Keratinocyte (primary cell): ENCODE data around the gene DACH1. TPM values are rescaled to one million over a fixed set of nuclear protein-coding genes. Genes with fewer than 3 reads are reported as not detected.

Experiments
- DNase-seq: peaks from one replicate; pipeline ENCODE4 v3.0.0-alpha.2; 2011; ENCODE audit warnings: low read depth, missing footprints, low spot score
- FAIRE-seq: peaks from 2 replicates; lab custom pipeline; 2011; peaks lifted over from hg19 to GRCh38; lab: Jason Lieb, UNC
- H2AFZ ChIP-seq: 2 replicates; pipeline ENCODE4 v1.6.0; 2012; ENCODE audit warnings: low read length, control low read depth, inconsistent platforms; ENCODE audit not compliant: control insufficient read depth
- H3K27ac ChIP-seq: 2 replicates; pipeline ENCODE4 v1.5.1; 2011; ENCODE audit warnings: low read length; ENCODE audit not compliant: control insufficient read depth, insufficient read depth
- H3K27me3 ChIP-seq: 3 replicates; pipeline ENCODE4 v1.6.0; 2011; ENCODE audit warnings: low read length; ENCODE audit not compliant: control insufficient read depth, insufficient read depth; ENCODE audit errors: extremely low read depth
- H3K36me3 ChIP-seq, 2 experiments: 2 replicates in 1 of 2; 3 replicates in 1 of 2; pipeline ENCODE4 v1.5.1; 2011; ENCODE audit warnings: low read length in 2 of 2, mild to moderate bottlenecking in 1 of 2; ENCODE audit not compliant: control insufficient read depth in 2 of 2, insufficient read depth in 2 of 2; ENCODE audit errors: extremely low read depth in 1 of 2
- H3K4me1 ChIP-seq: 3 replicates; pipeline ENCODE4 v1.5.1; 2011; ENCODE audit warnings: low read length; ENCODE audit not compliant: control insufficient read depth, insufficient read depth; ENCODE audit errors: extremely low read depth
- H3K4me2 ChIP-seq: 3 replicates; pipeline ENCODE4 v1.6.0; 2011; ENCODE audit warnings: low read depth, low read length; ENCODE audit not compliant: control insufficient read depth, insufficient read depth; ENCODE audit errors: extremely low read depth
- H3K4me3 ChIP-seq, 3 experiments: fragments of 200-600 bp in 1 of 3; sonication (generic) in 1 of 3; 2 replicates in 2 of 3; 3 replicates in 1 of 3; pipeline ENCODE4 v1.5.1; 2011 to 2016; ENCODE audit warnings: low read length in 3 of 3, mild to moderate bottlenecking in 3 of 3, control low read depth in 2 of 3, inconsistent platforms in 1 of 3, low read depth in 1 of 3, mixed read lengths in 1 of 3, mixed run types in 1 of 3, moderate library complexity in 1 of 3; ENCODE audit not compliant: control insufficient read depth in 2 of 3, insufficient read depth in 2 of 3; ENCODE audit errors: extremely low read depth in 1 of 3
- H3K79me2 ChIP-seq: 2 replicates; pipeline ENCODE4 v1.6.0; 2012; ENCODE audit warnings: low read length; ENCODE audit not compliant: control insufficient read depth, insufficient read depth
- H3K9ac ChIP-seq: 3 replicates; pipeline ENCODE4 v1.6.0; 2011; ENCODE audit warnings: low read length; ENCODE audit not compliant: control insufficient read depth, insufficient read depth; ENCODE audit errors: extremely low read depth
- H3K9me1 ChIP-seq: 3 replicates; pipeline ENCODE4 v1.6.0; 2011; ENCODE audit warnings: low read length; ENCODE audit not compliant: control insufficient read depth, insufficient read depth; ENCODE audit errors: extremely low read depth
- H3K9me3 ChIP-seq: 2 replicates; pipeline ENCODE4 v1.5.1; 2012; ENCODE audit warnings: low read depth, low read length; ENCODE audit not compliant: control insufficient read depth
- H4K20me1 ChIP-seq: 3 replicates; pipeline ENCODE4 v1.6.0; 2011; ENCODE audit warnings: low read length; ENCODE audit not compliant: control insufficient read depth, insufficient read depth; ENCODE audit errors: extremely low read depth
- CTCF ChIP-seq, 3 experiments: IDR thresholded peaks in 1 of 3; conservative IDR thresholded peaks in 1 of 3; optimal IDR thresholded peaks in 1 of 3; 2 replicates in 2 of 3; 3 replicates in 1 of 3; pipeline versions ENCODE3 to v1.5.1; 2011; ENCODE audit warnings: low read length in 3 of 3, mild to moderate bottlenecking in 3 of 3, moderate library complexity in 2 of 3, control low read depth in 1 of 3, inconsistent platforms in 1 of 3; ENCODE audit not compliant: insufficient read depth in 2 of 3; ENCODE audit errors: extremely low read depth in 1 of 3
- EZH2 ChIP-seq: IDR thresholded peaks from one replicate; pipeline ENCODE4 v1.6.1; 2012; ENCODE audit warnings: inconsistent platforms, mild to moderate bottlenecking, low read length, moderate library complexity
- dilution Hi-C: fragments of 300-500 bp; cut with MboI; formaldehyde crosslinking; loops from one replicate; pipeline ENCODE4 v1.7.0; 2020; ENCODE audit warnings: low sequenced_read_pairs; ENCODE audit not compliant: extremely low pct_ligation_motif_present
- polyA plus RNA-seq, 5 experiments: library from polyadenylated mRNA; depleted of rRNA in 3 of 5; stranded (reverse) in 3 of 5; stranded (forward) in 1 of 5; unstranded in 1 of 5; fragments of >200 nt; gene quantifications; 1 replicate in 1 of 5; 2 replicates in 3 of 5; 3 replicates in 1 of 5; pipeline versions ENCODE4 v1.2.1 to v1.2.3, GENCODE V29; 2011 to 2012; ENCODE audit warnings: missing spikeins in 2 of 5, low read depth in 1 of 5, low replicate concordance in 1 of 5

DACH1 gene
- polyA plus RNA-seq, 1 donor (not counting 4 experiments of a cell fraction or from before 2014, with no cell fraction given) = not detected

- FAIRE-seq = no peak
- Histone ChIP-seq H4K20me1 (no peaks in the 10 kb centered on the region), H3K4me2 (no peak overlapping the region), H3K27me3 (no peaks in the 10 kb centered on the region), H3K4me1 (no peaks in the 10 kb centered on the region), H3K9ac (no peak overlapping the region), H3K27ac (no peak overlapping the region), H2AFZ (no peak overlapping the region), H3K9me3 (no peaks in the 10 kb centered on the region), H3K79me2 (no peaks in the 10 kb centered on the region), H3K36me3 (no peaks in the 10 kb centered on the region), H3K9me1 (no peaks in the 10 kb centered on the region), H3K4me3 (no peak overlapping the region)
- TF ChIP-seq EZH2 = no peak
- TF ChIP-seq CTCF (optimal IDR thresholded peaks at IDR 0.05 in 1 of 3, IDR thresholded peaks at IDR 0.05 in 1 of 3, conservative IDR thresholded peaks at IDR 0.05 in 1 of 3; ENCODE audit: extremely low read depth in 1 of 3, insufficient read depth in 2 of 3, low read length in 3 of 3) = no peak
- no peak for DNase-seq
- dilution Hi-C loops = no loop called here
Measured at GRCh38 chr13:71721104-71721503, 145.9 kb downstream of the DACH1 start.

GRCh38 chr13:71718931-71719330 is 148.1 kb downstream of the DACH1 start:
- Histone ChIP-seq H3K4me2 (no peak overlapping the region), H3K27me3 (no peaks in the 10 kb centered on the region), H3K9me3 (no peaks in the 10 kb centered on the region), H3K4me3 (no peak overlapping the region), H2AFZ (no peak overlapping the region), H3K4me1 (no peaks in the 10 kb centered on the region), H3K79me2 (no peaks in the 10 kb centered on the region), H4K20me1 (no peaks in the 10 kb centered on the region), H3K9ac (no peak overlapping the region), H3K27ac (no peak overlapping the region), H3K36me3 (no peaks in the 10 kb centered on the region), H3K9me1 (no peaks in the 10 kb centered on the region)
- TF ChIP-seq CTCF (optimal IDR thresholded peaks at IDR 0.05 in 1 of 3, IDR thresholded peaks at IDR 0.05 in 1 of 3, conservative IDR thresholded peaks at IDR 0.05 in 1 of 3; ENCODE audit: extremely low read depth in 1 of 3, insufficient read depth in 2 of 3, low read length in 3 of 3) = no peak
- TF ChIP-seq EZH2 = no peak
- FAIRE-seq (no peak), DNase-seq (no peak)
- dilution Hi-C loops = no loop called here
